Naive thymus-derived CD8-positive, alpha-beta T cell (primary cell): ENCODE data around the gene ACYP2. TPM values are rescaled to one million over a fixed set of nuclear protein-coding genes. Genes with fewer than 3 reads are reported as not detected.
"Not testable (repeated sequence)": the region's sequence is repeated elsewhere in the genome, so short reads cannot be mapped to it uniquely, and the experiment has no call there.

ENCODE experiments used
- ATAC-seq, 2 donors: fragments of 150-1000 bp; cut with Tn5 transposase in 1 of 2; sonication (Bioruptor Pico), chemical (Tn5 transposase) in 1 of 2; 1 replicate in 1 of 2; 2 replicates in 1 of 2; pipeline ENCODE4 v1.10.0; 2021; ENCODE audit warnings: mild to moderate bottlenecking in 2 of 2, moderate library complexity in 2 of 2
- POLR2A ChIA-PET: fragments of 350-600 bp; sonication (Branson Sonifier 250); formaldehyde crosslinking; loops from one replicate; lab custom pipeline; 2021; ENCODE audit warnings: antibody characterized with exemption; lab: Charles Lee
- DNase-seq, 10 donors: peaks; one replicate each; pipeline versions ENCODE4 v3.0.0 to v3.0.0-alpha.2; 2020 to 2022
- H3K27ac Mint-ChIP-seq, 10 donors: one replicate each; pipeline ENCODE4 v1.8.0; 2020 to 2022; ENCODE audit warnings: mild to moderate bottlenecking in 10 of 10, mixed read lengths in 10 of 10, moderate library complexity in 4 of 10, inconsistent platforms in 1 of 10
- H3K27me3 Mint-ChIP-seq, 5 donors: one replicate each; pipeline ENCODE4 v1.8.0; 2021 to 2022; ENCODE audit warnings: mixed read lengths in 5 of 5
- H3K36me3 Mint-ChIP-seq, 3 donors: one replicate each; pipeline ENCODE4 v1.8.0; 2020 to 2022; ENCODE audit warnings: mixed read lengths in 3 of 3, mild to moderate bottlenecking in 2 of 3, inconsistent platforms in 1 of 3
- H3K4me1 Mint-ChIP-seq, 4 donors: one replicate each; pipeline ENCODE4 v1.8.0; 2021 to 2022; ENCODE audit warnings: mixed read lengths in 4 of 4
- H3K4me3 Mint-ChIP-seq, 10 donors: one replicate each; pipeline ENCODE4 v1.8.0; 2020 to 2022; ENCODE audit warnings: mild to moderate bottlenecking in 10 of 10, mixed read lengths in 10 of 10, moderate library complexity in 6 of 10, inconsistent platforms in 1 of 10
- H3K9me3 Mint-ChIP-seq, 9 donors: one replicate each; pipeline ENCODE4 v1.8.0; 2020 to 2022; ENCODE audit warnings: mixed read lengths in 9 of 9, mild to moderate bottlenecking in 3 of 9, inconsistent platforms in 1 of 9, moderate library complexity in 1 of 9
- polyA plus RNA-seq, 3 donors: library from polyadenylated mRNA; unstranded; fragments of 300-500 nt; fragmentation: Illumina TruSeq; gene quantifications; one replicate each; pipeline ENCODE4 v1.2.3, GENCODE V29; 2021
- total RNA-seq, 8 experiments: library from RNA in 2 of 8; stranded (reverse) in 2 of 8; gene quantifications; one replicate each; pipeline ENCODE4 v1.2.3 and lab custom pipeline; 2021 to 2026

The ACYP2 gene
- total and polyA plus RNA-seq, 5 experiments from 2014 or later = 12.4 to 18.1 (median 13.2) TPM

GRCh38 chr2:54084600-54084999 lies 30.8 kb upstream of the ACYP2 start:
- H3K27me3 Mint-ChIP-seq = no peaks in the 10 kb centered on the region
- no peak overlapping the region for H3K4me3 Mint-ChIP-seq
- POLR2A ChIA-PET = no interaction called here
- ATAC-seq (no peak), DNase-seq (no peak)
- peaks cover 0 to 12% (median 5%) of the 10 kb centered on the region in 3 donors for H3K36me3 Mint-ChIP-seq
- no peaks in the 10 kb centered on the region for H3K4me1 Mint-ChIP-seq
- H3K27ac Mint-ChIP-seq = peak overlapping the region in 2 of 10 donors; percentile 15 to 79
- H3K9me3 Mint-ChIP-seq = no peaks in the 10 kb centered on the region

- no peaks in the 10 kb centered on the region for H3K4me1 Mint-ChIP-seq
- H3K9me3 Mint-ChIP-seq = no peaks in the 10 kb centered on the region
- POLR2A ChIA-PET = no interaction called here
- peak overlapping the region in 1 of 10 donors; percentile 2 for H3K27ac Mint-ChIP-seq
- ATAC-seq (no peak), DNase-seq (no peak)
- H3K27me3 Mint-ChIP-seq = no peaks in the 10 kb centered on the region
- no peak overlapping the region for H3K4me3 Mint-ChIP-seq
- H3K36me3 Mint-ChIP-seq = peaks cover 0 to 11% (median 5%) of the 10 kb centered on the region in 3 donors
Measured at GRCh38 chr2:54085069-54085468, 30.3 kb upstream of the ACYP2 start.

GRCh38 chr2:54086157-54086556 lies 29.3 kb upstream of the ACYP2 start:
- no peak overlapping the region for H3K27ac Mint-ChIP-seq
- no peaks in the 10 kb centered on the region for H3K27me3 Mint-ChIP-seq
- ATAC-seq (no peak), DNase-seq (no peak)
- H3K4me1 Mint-ChIP-seq = peaks cover 0 to 2% (median under 1%) of the 10 kb centered on the region in 4 donors
- no peaks in the 10 kb centered on the region for H3K9me3 Mint-ChIP-seq
- H3K36me3 Mint-ChIP-seq = peaks cover 0 to 4% (median 3%) of the 10 kb centered on the region in 3 donors
- POLR2A ChIA-PET = no interaction called here
- H3K4me3 Mint-ChIP-seq = no peak overlapping the region

- Mint-ChIP-seq H3K9me3 (no peaks in the 10 kb centered on the region), H3K4me3 (no peak overlapping the region), H3K27ac (no peak overlapping the region), H3K36me3 (no peaks in the 10 kb centered on the region), H3K4me1 (peaks cover 9 to 18% (median 12%) of the 10 kb centered on the region in 4 donors), H3K27me3 (no peaks in the 10 kb centered on the region)
- no peak for ATAC-seq
- POLR2A ChIA-PET = no interaction called here
- DNase-seq = no peak
Measured at GRCh38 chr2:54088191-54088634, 27.2 kb upstream of the ACYP2 start.

- ATAC-seq = no peak
- Mint-ChIP-seq H3K4me1 (peaks cover 10 to 22% (median 15%) of the 10 kb centered on the region in 4 donors), H3K36me3 (peaks cover 0 to under 1% (median 0%) of the 10 kb centered on the region in 3 donors), H3K27me3 (no peaks in the 10 kb centered on the region), H3K4me3 (no peak overlapping the region), H3K9me3 (no peaks in the 10 kb centered on the region), H3K27ac (no peak overlapping the region)
- no peak for DNase-seq
- POLR2A ChIA-PET = no interaction called here
Measured at GRCh38 chr2:54088719-54089118, 26.7 kb upstream of the ACYP2 start.

GRCh38 chr2:54090521-54091117 lies 24.8 kb upstream of the ACYP2 start:
- H3K27me3 Mint-ChIP-seq = no peaks in the 10 kb centered on the region
- H3K4me1 Mint-ChIP-seq = peaks cover 10 to 25% (median 15%) of the 10 kb centered on the region in 4 donors
- H3K4me3 Mint-ChIP-seq = no peak overlapping the region
- ATAC-seq (no peak), DNase-seq (no peak)
- peaks cover 0 to 4% (median 0%) of the 10 kb centered on the region in 3 donors for H3K36me3 Mint-ChIP-seq
- H3K9me3 Mint-ChIP-seq = no peaks in the 10 kb centered on the region
- no peak overlapping the region for H3K27ac Mint-ChIP-seq
- POLR2A ChIA-PET = interaction anchor here (0.6 kb wide), 1 partner anchor 11 kb away, joined by 3 read pairs; no protein-coding TSS in a partner anchor

GRCh38 chr2:54092940-54093339 lies 22.5 kb upstream of the ACYP2 start:
- POLR2A ChIA-PET = no interaction called here

GRCh38 chr2:54095406-54095805 lies 20.0 kb upstream of the ACYP2 start:
- H3K27ac Mint-ChIP-seq, DNase-seq, H3K4me3 Mint-ChIP-seq, H3K27me3 Mint-ChIP-seq, H3K36me3 Mint-ChIP-seq, H3K9me3 Mint-ChIP-seq, ATAC-seq, POLR2A ChIA-PET: not testable (repeated sequence)
- H3K4me1 Mint-ChIP-seq = peaks cover 10 to 53% (median 15%) of the 10 kb centered on the region in 4 donors

More at GRCh38 chr2:54092940-54093339, 22.5 kb upstream of the ACYP2 start:
- Mint-ChIP-seq H3K27ac (peak overlapping the region in 8 of 10 donors; percentile 13 to 84 (median 59)), H3K4me3 (peak overlapping the region in 4 of 10 donors; percentile 5 to 34 (median 20)), H3K36me3 (peaks cover 0 to 9% (median 3%) of the 10 kb centered on the region in 3 donors), H3K4me1 (peaks cover 10 to 29% (median 15%) of the 10 kb centered on the region in 4 donors), H3K9me3 (peaks cover 0 to 5% (median 0%) of the 10 kb centered on the region in 9 donors), H3K27me3 (no peaks in the 10 kb centered on the region)
- ATAC-seq = peak in 1 of 2 donors; percentile 30
- DNase-seq = no peak

- H3K27me3 Mint-ChIP-seq, POLR2A ChIA-PET, H3K4me3 Mint-ChIP-seq, ATAC-seq, H3K9me3 Mint-ChIP-seq, H3K36me3 Mint-ChIP-seq, H3K27ac Mint-ChIP-seq, DNase-seq: not testable (repeated sequence)
- H3K4me1 Mint-ChIP-seq = peaks cover 8 to 57% (median 15%) of the 10 kb centered on the region in 4 donors
Measured at GRCh38 chr2:54096141-54096540, 19.3 kb upstream of the ACYP2 start.

GRCh38 chr2:54097124-54097523 lies 18.3 kb upstream of the ACYP2 start:
- Mint-ChIP-seq H3K27me3 (no peaks in the 10 kb centered on the region), H3K9me3 (peaks cover 0 to 5% (median 0%) of the 10 kb centered on the region in 9 donors), H3K4me1 (peaks cover 8 to 56% (median 12%) of the 10 kb centered on the region in 4 donors), H3K4me3 (no peak overlapping the region), H3K36me3 (peaks cover 0 to 9% (median 3%) of the 10 kb centered on the region in 3 donors), H3K27ac (peak overlapping the region in 3 of 10 donors; percentile 36 to 69 (median 37))
- ATAC-seq (no peak), DNase-seq (no peak)
- POLR2A ChIA-PET = no interaction called here

GRCh38 chr2:54099370-54099769 lies 16.0 kb upstream of the ACYP2 start:
- ATAC-seq (no peak), DNase-seq (no peak)
- H3K36me3 Mint-ChIP-seq = peaks cover 0 to 4% (median 3%) of the 10 kb centered on the region in 3 donors
- H3K27ac Mint-ChIP-seq = peak overlapping the region in 2 of 10 donors; percentile 3 to 73
- POLR2A ChIA-PET = no interaction called here
- H3K4me3 Mint-ChIP-seq = no peak overlapping the region
- H3K27me3 Mint-ChIP-seq = no peaks in the 10 kb centered on the region
- peaks cover 3 to 55% (median 6%) of the 10 kb centered on the region in 4 donors for H3K4me1 Mint-ChIP-seq
- H3K9me3 Mint-ChIP-seq = peaks cover 0 to 5% (median 0%) of the 10 kb centered on the region in 9 donors

GRCh38 chr2:54099829-54100585 lies 15.4 kb upstream of the ACYP2 start:
- Mint-ChIP-seq H3K4me1 (peaks cover 3 to 55% (median 6%) of the 10 kb centered on the region in 4 donors), H3K27me3 (no peaks in the 10 kb centered on the region), H3K36me3 (peaks cover 0 to 4% (median 3%) of the 10 kb centered on the region in 3 donors), H3K27ac (peak overlapping the region in 3 of 10 donors; percentile 3 to 73 (median 36)), H3K9me3 (peaks cover 0 to 5% (median 0%) of the 10 kb centered on the region in 9 donors), H3K4me3 (peak overlapping the region in 1 of 10 donors; percentile 57)
- DNase-seq (no peak), ATAC-seq (peak in 1 of 2 donors; percentile 23)
- POLR2A ChIA-PET = no interaction called here

- Mint-ChIP-seq H3K27me3 (no peaks in the 10 kb centered on the region), H3K27ac (peak overlapping the region in 1 of 10 donors; percentile 73), H3K4me3 (no peak overlapping the region), H3K9me3 (peaks cover 0 to 5% (median 0%) of the 10 kb centered on the region in 9 donors), H3K36me3 (peaks cover 0 to 4% (median 3%) of the 10 kb centered on the region in 3 donors), H3K4me1 (peaks cover 3 to 58% (median 6%) of the 10 kb centered on the region in 4 donors)
- DNase-seq (no peak), ATAC-seq (no peak)
- POLR2A ChIA-PET = no interaction called here
Measured at GRCh38 chr2:54100772-54101171, 14.6 kb upstream of the ACYP2 start.
